CD14-positive monocyte (primary cell): ENCODE data around the gene SIGLEC7. TPM values are rescaled to one million over a fixed set of nuclear protein-coding genes. Genes with fewer than 3 reads are reported as not detected.

ENCODE experiments used
- DNase-seq, 3 donors: peaks; one replicate each; pipeline ENCODE4 v3.0.0-alpha.2; 2011 to 2022
- H2AFZ ChIP-seq: 2 replicates; pipeline ENCODE4 v1.6.0; 2012; ENCODE audit warnings: mild to moderate bottlenecking, low read depth, low read length, inconsistent platforms; ENCODE audit not compliant: insufficient read depth, poor library complexity, severe bottlenecking
- H3K27ac ChIP-seq, 2 donors: 1 replicate in 1 of 2; 2 replicates in 1 of 2; pipeline ENCODE4 v1.5.1; 2012 to 2013; ENCODE audit warnings: low read length in 2 of 2, control low read depth in 1 of 2, inconsistent platforms in 1 of 2, low read depth in 1 of 2, mild to moderate bottlenecking in 1 of 2
- H3K27me3 ChIP-seq, 2 donors: one replicate each; pipeline versions ENCODE4 v1.6.0 to v1.6.1; 2011 to 2013; ENCODE audit warnings: low read length in 2 of 2; ENCODE audit not compliant: control insufficient read depth in 2 of 2, insufficient read depth in 2 of 2
- H3K36me3 ChIP-seq, 2 donors: replicated peaks in 1 of 2; 1 replicate in 1 of 2; 2 replicates in 1 of 2; pipeline versions ENCODE4 v1.5.1 to v1.6.1; 2012 to 2013; ENCODE audit warnings: low read length in 2 of 2, control low read depth in 1 of 2, inconsistent platforms in 1 of 2, mild to moderate bottlenecking in 1 of 2; ENCODE audit not compliant: insufficient read depth in 2 of 2, control insufficient read depth in 1 of 2
- H3K4me1 ChIP-seq, 2 donors: 1 replicate in 1 of 2; 2 replicates in 1 of 2; pipeline versions ENCODE4 v1.5.1 to v1.6.1; 2012 to 2013; ENCODE audit warnings: low read length in 2 of 2, control low read depth in 1 of 2, inconsistent platforms in 1 of 2, mild to moderate bottlenecking in 1 of 2, moderate library complexity in 1 of 2; ENCODE audit not compliant: insufficient read depth in 2 of 2, control insufficient read depth in 1 of 2
- H3K4me2 ChIP-seq: replicated peaks from 2 replicates; pipeline ENCODE3; 2012; ENCODE audit warnings: low read length, moderate library complexity, mild to moderate bottlenecking; ENCODE audit not compliant: poor library complexity, severe bottlenecking; ENCODE audit errors: extremely low read depth
- H3K4me3 ChIP-seq, 3 experiments: fragments of 200-600 bp in 1 of 3; sonication (generic) in 1 of 3; replicated peaks in 1 of 3; 1 replicate in 2 of 3; 2 replicates in 1 of 3; pipeline ENCODE4 v1.5.1; 2011 to 2013; ENCODE audit warnings: low read length in 3 of 3, mild to moderate bottlenecking in 3 of 3, control low read depth in 2 of 3, low read depth in 2 of 3, inconsistent platforms in 1 of 3, moderate library complexity in 1 of 3
- H3K79me2 ChIP-seq: 2 replicates; pipeline ENCODE4 v1.6.0; 2012; ENCODE audit warnings: mild to moderate bottlenecking, control low read depth, inconsistent platforms, low read length, moderate library complexity; ENCODE audit not compliant: insufficient read depth
- H3K9ac ChIP-seq: 2 replicates; pipeline ENCODE4 v1.6.0; 2017; ENCODE audit warnings: low read length, mild to moderate bottlenecking; ENCODE audit not compliant: insufficient read depth, poor library complexity, severe bottlenecking
- H3K9me3 ChIP-seq, 2 donors: replicated peaks in 1 of 2; 1 replicate in 1 of 2; 2 replicates in 1 of 2; pipeline versions ENCODE4 v1.5.1 to v1.6.1; 2012 to 2013; ENCODE audit warnings: low read length in 2 of 2, control low read depth in 1 of 2; ENCODE audit not compliant: control insufficient read depth in 1 of 2, insufficient read depth in 1 of 2
- H4K20me1 ChIP-seq: 2 replicates; pipeline ENCODE4 v1.6.0; 2012; ENCODE audit warnings: mild to moderate bottlenecking, low read length, control low read depth, moderate library complexity; ENCODE audit not compliant: insufficient read depth
- H3K27ac Mint-ChIP-seq, 7 donors: one replicate each; pipeline ENCODE4 v1.8.0; 2020; ENCODE audit warnings: mild to moderate bottlenecking in 7 of 7, mixed read lengths in 7 of 7, moderate library complexity in 6 of 7, inconsistent platforms in 2 of 7
- H3K27me3 Mint-ChIP-seq, 3 donors: one replicate each; pipeline ENCODE4 v1.8.0; 2021 to 2022; ENCODE audit warnings: low read depth in 3 of 3, mild to moderate bottlenecking in 3 of 3, mixed read lengths in 3 of 3, moderate library complexity in 3 of 3, inconsistent platforms in 1 of 3
- H3K36me3 Mint-ChIP-seq, 2 donors: one replicate each; pipeline ENCODE4 v1.8.0; 2020; ENCODE audit warnings: mixed read lengths in 2 of 2, inconsistent platforms in 1 of 2, mild to moderate bottlenecking in 1 of 2
- H3K4me1 Mint-ChIP-seq: one replicate; pipeline ENCODE4 v1.8.0; 2020; ENCODE audit warnings: mild to moderate bottlenecking, mixed read lengths
- H3K4me3 Mint-ChIP-seq, 2 donors: one replicate each; pipeline ENCODE4 v1.8.0; 2020; ENCODE audit warnings: mild to moderate bottlenecking in 2 of 2, mixed read lengths in 2 of 2, moderate library complexity in 1 of 2
- H3K9me3 Mint-ChIP-seq, 7 donors: one replicate each; pipeline ENCODE4 v1.8.0; 2020 to 2022; ENCODE audit warnings: mixed read lengths in 7 of 7, mild to moderate bottlenecking in 6 of 7, moderate library complexity in 6 of 7, inconsistent platforms in 2 of 7
- CTCF ChIP-seq: fragments of 200-600 bp; IDR thresholded peaks from one replicate; pipeline ENCODE4 v1.8.0; 2022; ENCODE audit warnings: antibody characterized with exemption, mild to moderate bottlenecking
- WGBS: methylation state at CpG from one replicate; pipeline ENCODE4 v1.1.5; 2013; ENCODE audit warnings: missing lambda C conversion rate; ENCODE audit not compliant: insufficient coverage; 5-methylcytosine and 5-hydroxymethylcytosine counted together
- intact Hi-C, 2 donors: fragments of 100-400 bp; cut with micrococcal nuclease; formaldehyde crosslinking; loops; one replicate each; pipeline versions ENCODE4 v1.15.0 to v1.15.1; 2023
- polyA plus RNA-seq, 3 donors: library from polyadenylated mRNA; depleted of rRNA in 1 of 3; unstranded in 2 of 3; stranded (reverse) in 1 of 3; fragments of 300-500 nt in 2 of 3; fragments of >200 nt in 1 of 3; fragmentation: Illumina TruSeq in 2 of 3; gene quantifications; 1 replicate in 2 of 3; 2 replicates in 1 of 3; pipeline ENCODE4 v1.2.3, GENCODE V29; 2012 to 2021

SIGLEC7 gene
- polyA plus RNA-seq, 3 donors: 71.8 to 93.3 (median 82.0) TPM

- Histone ChIP-seq H3K4me1 (peaks cover 92 to 96% of the 10 kb centered on the region in 2 donors), H3K79me2 (peaks cover 74% of the 10 kb centered on the region), H3K27me3 (no peaks in the 10 kb centered on the region), H3K9ac (peak overlapping the region; percentile 33), H4K20me1 (peaks cover 21% of the 10 kb centered on the region), H3K9me3 (no peaks in the 10 kb centered on the region), H3K27ac (peak overlapping the region; percentile 59 to 88), H2AFZ (no peak overlapping the region), H3K4me2 (peak overlapping the region; percentile 73), H3K36me3 (peaks cover 33 to 37% of the 10 kb centered on the region in 2 donors), H3K4me3 (peak overlapping the region in 2 of 3 experiments; percentile 15 to 72)
- TF ChIP-seq CTCF: peak; percentile 34
- H3K27ac Mint-ChIP-seq: peak overlapping the region; percentile 95 to 99 (median 96)
- H3K36me3 Mint-ChIP-seq: peaks cover 53 to 66% of the 10 kb centered on the region in 2 donors
- 14% methylated on average over 16 of the region's 24 CpGs for WGBS
- DNase-seq: peak; percentile 61 to 68 (median 62)
- intact Hi-C loops: no loop called here
- H3K4me1 Mint-ChIP-seq: peaks cover 86% of the 10 kb centered on the region
- peaks cover 0 to 1% (median 0%) of the 10 kb centered on the region in 3 donors for H3K27me3 Mint-ChIP-seq
- H3K9me3 Mint-ChIP-seq: peaks cover 0 to 2% (median 0%) of the 10 kb centered on the region in 7 donors
- peak overlapping the region; percentile 73 to 87 for H3K4me3 Mint-ChIP-seq
Measured at GRCh38 chr19:51131780-51132680, 10.1 kb upstream of the SIGLEC7 start.

- Histone ChIP-seq H3K4me2 (peak overlapping the region; percentile 76), H3K4me1 (peaks cover 93 to 96% of the 10 kb centered on the region in 2 donors), H4K20me1 (peaks cover 3% of the 10 kb centered on the region), H2AFZ (no peak overlapping the region), H3K9ac (no peak overlapping the region), H3K9me3 (no peaks in the 10 kb centered on the region), H3K27me3 (no peaks in the 10 kb centered on the region), H3K36me3 (peaks cover 10 to 17% of the 10 kb centered on the region in 2 donors), H3K4me3 (peak overlapping the region in 1 of 3 experiments; percentile 72), H3K27ac (peak overlapping the region in 1 of 2 donors; percentile 99), H3K79me2 (peaks cover 54% of the 10 kb centered on the region)
- no peak for TF ChIP-seq CTCF
- Mint-ChIP-seq H3K9me3 (peaks cover 0 to 2% (median 0%) of the 10 kb centered on the region in 7 donors), H3K36me3 (peaks cover 40 to 61% of the 10 kb centered on the region in 2 donors), H3K27me3 (no peaks in the 10 kb centered on the region), H3K4me1 (peaks cover 87% of the 10 kb centered on the region), H3K27ac (peak overlapping the region; percentile 90 to 100 (median 100)), H3K4me3 (peak overlapping the region in 1 of 2 donors; percentile 33)
- intact Hi-C loops: no loop called here
- DNase-seq: peak in 2 of 3 donors; percentile 57 to 73
- no CpG with 5 or more reads among the region's 5 CpGs for WGBS
Measured at GRCh38 chr19:51135004-51135403, 7.1 kb upstream of the SIGLEC7 start.
